Right cardiac atrium (tissue), 5 donors: ENCODE results near the gene SLC8A2. TPM values are rescaled to one million over a fixed set of nuclear protein-coding genes. Genes with fewer than 3 reads are reported as not detected.

Experiments used
- ATAC-seq, 2 donors: fragments of 200-7000 bp; cut with Tn5 transposase; one replicate each; pipeline versions ENCODE4 v1.8.0 to v1.9.1; 2020; ENCODE audit warnings: moderate library complexity in 2 of 2, mild to moderate bottlenecking in 1 of 2
- DNase-seq, 3 donors: peaks; one replicate each; pipeline ENCODE4 v3.0.0-alpha.2; 2020
- H3K27ac ChIP-seq: one replicate; pipeline ENCODE4 v1.5.1; 2013; ENCODE audit warnings: mild to moderate bottlenecking, low read length, control low read depth, moderate library complexity
- H3K27me3 ChIP-seq: one replicate; pipeline ENCODE4 v1.6.1; 2013; ENCODE audit not compliant: control insufficient read depth, insufficient read depth
- H3K4me1 ChIP-seq: one replicate; pipeline ENCODE4 v1.6.1; 2013; ENCODE audit warnings: low read length; ENCODE audit not compliant: control insufficient read depth, insufficient read depth
- H3K4me3 ChIP-seq: one replicate; pipeline ENCODE4 v1.5.1; 2013; ENCODE audit warnings: low read length, control low read depth
- H3K9me3 ChIP-seq: one replicate; pipeline ENCODE4 v1.6.1; 2013; ENCODE audit warnings: low read length; ENCODE audit not compliant: control insufficient read depth
- WGBS: extraction: QIAGEN DNeasy Blood & Tissue Kit; methylation state at CpG from one replicate; pipeline ENCODE4 v1.1.7; 2013; 5-methylcytosine and 5-hydroxymethylcytosine counted together
- intact Hi-C, 4 donors: fragments of 100-400 bp; cut with DNase I; formaldehyde crosslinking; loops; one replicate each; pipeline versions ENCODE4 v1.11.0 to v1.14.0; 2022 to 2023
- polyA plus RNA-seq: library from polyadenylated mRNA; stranded (reverse); fragments of 200-250 nt; gene quantifications from one replicate; pipeline ENCODE4 v1.2.3, GENCODE V29; 2013
- total RNA-seq, 4 donors: library from RNA; stranded (reverse); fragmentation: NEBNext Ultra II Directional; extraction: Animal tissue kit (Norgen Biotek cat#: 25700); gene quantifications; one replicate each; pipeline ENCODE4 v1.2.1, GENCODE V29; 2021
- donor health status: healthy with polysubstance abuse.
- donor health status: DM: no; HTN: yes; CAD: no.
- donor health status: DM: no; HTN: no; CAD: no.
- donor health status: DM: no; HTN: yes; CAD: no; lungs with severe emphysema.
- donor health status: DM: yes; HTN: yes; CAD: no.

SLC8A2 gene
- total and polyA plus RNA-seq, 5 donors, result 0.09 to 0.36 (median 0.26) TPM; not detected in 2

GRCh38 chr19:47471381-47471732 lies 336 bp downstream of the SLC8A2 start:
- Histone ChIP-seq H3K9me3 (no peaks in the 10 kb centered on the region), H3K27ac (no peak overlapping the region), H3K4me1 (no peaks in the 10 kb centered on the region), H3K4me3 (no peak overlapping the region), H3K27me3 (no peaks in the 10 kb centered on the region)
- peak in 1 of 2 donors; percentile 11 for ATAC-seq
- intact Hi-C loops, result no loop called here
- no peak for DNase-seq
- 3% methylated on average over 16 of the region's 16 CpGs for WGBS

- Histone ChIP-seq H3K27me3 (no peaks in the 10 kb centered on the region), H3K4me1 (no peaks in the 10 kb centered on the region), H3K27ac (no peak overlapping the region), H3K4me3 (no peak overlapping the region), H3K9me3 (no peaks in the 10 kb centered on the region)
- DNase-seq, result no peak
- intact Hi-C loops, result no loop called here
- WGBS, result 28% methylated on average over 13 of the region's 13 CpGs
- ATAC-seq, result no peak
These were observed 1.1 kb downstream of the SLC8A2 start for GRCh38 chr19:47470447-47471195.

DNA sequence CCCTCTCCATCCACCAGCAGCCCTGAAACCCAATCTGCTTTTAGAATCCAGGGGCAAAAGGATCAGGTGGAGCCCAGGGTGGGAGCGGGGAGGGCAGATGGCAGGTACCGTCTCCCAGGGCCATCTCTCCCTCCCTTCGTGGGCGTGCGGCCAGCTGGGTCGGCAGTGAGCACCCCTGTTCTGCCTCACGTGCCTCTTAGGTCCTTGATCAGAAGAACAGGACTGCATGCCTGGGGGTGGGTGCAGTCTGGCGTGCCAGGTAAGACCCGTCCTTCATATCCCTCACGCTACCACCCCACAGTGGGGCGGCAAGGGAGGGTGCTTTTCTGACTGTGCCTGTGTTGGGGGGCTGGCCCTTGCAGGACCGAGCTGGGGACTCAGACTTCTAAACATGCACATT lies 2.0 kb downstream of the SLC8A2 start:
- Histone ChIP-seq H3K9me3 (no peaks in the 10 kb centered on the region), H3K4me1 (no peaks in the 10 kb centered on the region), H3K27me3 (no peaks in the 10 kb centered on the region), H3K4me3 (no peak overlapping the region), H3K27ac (no peak overlapping the region)
- DNase-seq (no peak), ATAC-seq (no peak)
- intact Hi-C loops, result no loop called here
- 20% methylated on average over 12 of the region's 12 CpGs for WGBS

DNA sequence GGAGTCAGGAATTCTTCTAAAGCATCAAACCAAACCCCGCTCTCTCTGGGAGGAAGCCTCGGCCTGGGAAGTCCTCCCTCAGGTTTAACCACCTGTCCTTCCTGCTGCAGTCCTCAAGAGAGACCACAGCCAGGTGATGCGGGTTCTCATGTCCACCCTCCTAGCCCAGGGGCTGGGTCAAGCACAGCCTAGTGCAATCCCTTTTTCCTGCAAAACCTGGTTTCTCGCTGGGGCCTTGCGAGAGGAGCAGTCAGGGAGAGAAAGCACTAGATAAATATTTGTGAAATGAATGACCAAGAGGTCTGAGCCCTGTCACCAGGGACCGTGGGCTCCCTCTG lies 2.4 kb downstream of the SLC8A2 start:
- WGBS, result 19% methylated on average over 6 of the region's 6 CpGs
- DNase-seq, result no peak
- Histone ChIP-seq H3K4me3 (no peak overlapping the region), H3K27ac (no peak overlapping the region), H3K9me3 (no peaks in the 10 kb centered on the region), H3K27me3 (no peaks in the 10 kb centered on the region), H3K4me1 (no peaks in the 10 kb centered on the region)
- intact Hi-C loops, result no loop called here
- no peak for ATAC-seq

DNA sequence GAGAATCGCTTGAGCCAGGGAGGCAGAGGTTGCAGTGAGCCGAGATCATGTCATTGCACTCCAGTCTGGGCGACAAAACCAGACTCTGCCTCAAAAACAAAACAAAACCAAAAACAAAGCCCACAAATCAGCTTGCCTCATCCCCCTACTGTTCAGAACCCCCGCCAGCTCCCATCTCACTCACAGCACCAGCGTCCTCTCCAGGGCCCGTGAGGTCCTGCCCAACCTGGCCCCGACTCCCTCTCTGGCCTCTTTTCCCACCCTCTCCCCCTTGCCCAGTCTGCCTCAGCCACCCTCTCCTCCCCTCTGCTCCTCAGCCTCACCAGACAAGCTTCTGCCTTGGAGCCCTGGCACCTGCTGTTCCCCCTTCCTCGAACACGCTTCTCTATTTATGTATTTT lies 3.8 kb downstream of the SLC8A2 start:
- intact Hi-C loops, result no loop called here
- Histone ChIP-seq H3K4me1 (no peaks in the 10 kb centered on the region), H3K4me3 (no peak overlapping the region), H3K27ac (no peak overlapping the region), H3K9me3 (no peaks in the 10 kb centered on the region), H3K27me3 (no peaks in the 10 kb centered on the region)
- DNase-seq (no peak), ATAC-seq (no peak)
- WGBS, result 46% methylated on average over 9 of the region's 9 CpGs

- Histone ChIP-seq H3K4me3 (no peak overlapping the region), H3K27me3 (no peaks in the 10 kb centered on the region), H3K4me1 (no peaks in the 10 kb centered on the region), H3K27ac (no peak overlapping the region), H3K9me3 (no peaks in the 10 kb centered on the region)
- WGBS, result 81% methylated on average over 27 of the region's 27 CpGs
- DNase-seq, result no peak
- intact Hi-C loops, result no loop called here
- no peak for ATAC-seq
These were observed 5.7 kb downstream of the SLC8A2 start for GRCh38 chr19:47465957-47466356.

GRCh38 chr19:47464675-47465419 lies 6.8 kb downstream of the SLC8A2 start:
- H3K4me1 ChIP-seq, result no peaks in the 10 kb centered on the region
- intact Hi-C loops, result no loop called here
- no peak overlapping the region for H3K4me3 ChIP-seq
- H3K27me3 ChIP-seq, result no peaks in the 10 kb centered on the region
- DNase-seq, result no peak
- H3K27ac ChIP-seq, result no peak overlapping the region
- WGBS, result 64% methylated on average over 10 of the region's 10 CpGs
- no peaks in the 10 kb centered on the region for H3K9me3 ChIP-seq
- ATAC-seq, result no peak

GRCh38 chr19:47461876-47462275 lies 9.8 kb downstream of the SLC8A2 start:
- intact Hi-C loops, result no loop called here
- no peak overlapping the region for H3K27ac ChIP-seq
- H3K4me1 ChIP-seq, result no peaks in the 10 kb centered on the region
- no peaks in the 10 kb centered on the region for H3K27me3 ChIP-seq
- ATAC-seq, result no peak
- DNase-seq, result no peak
- WGBS, result 73% methylated on average over 5 of the region's 5 CpGs
- H3K4me3 ChIP-seq, result no peak overlapping the region
- no peaks in the 10 kb centered on the region for H3K9me3 ChIP-seq

GRCh38 chr19:47459477-47459876 lies 12.2 kb downstream of the SLC8A2 start:
- intact Hi-C loops, result no loop called here
- Histone ChIP-seq H3K4me3 (no peak overlapping the region), H3K9me3 (no peaks in the 10 kb centered on the region), H3K27me3 (no peaks in the 10 kb centered on the region), H3K4me1 (no peaks in the 10 kb centered on the region), H3K27ac (no peak overlapping the region)
- 89% methylated on average over 14 of the region's 14 CpGs for WGBS
- no peak for DNase-seq
- ATAC-seq, result no peak

- Histone ChIP-seq H3K4me1 (no peaks in the 10 kb centered on the region), H3K27ac (no peak overlapping the region), H3K27me3 (no peaks in the 10 kb centered on the region), H3K4me3 (no peak overlapping the region), H3K9me3 (no peaks in the 10 kb centered on the region)
- DNase-seq, result no peak
- intact Hi-C loops, result no loop called here
- whole genome bisulfite sequencing, result 30% methylated on average over 5 of the region's 5 CpGs
- no peak for ATAC-seq
These were observed 13.0 kb downstream of the SLC8A2 start for GRCh38 chr19:47458672-47459071.

DNA sequence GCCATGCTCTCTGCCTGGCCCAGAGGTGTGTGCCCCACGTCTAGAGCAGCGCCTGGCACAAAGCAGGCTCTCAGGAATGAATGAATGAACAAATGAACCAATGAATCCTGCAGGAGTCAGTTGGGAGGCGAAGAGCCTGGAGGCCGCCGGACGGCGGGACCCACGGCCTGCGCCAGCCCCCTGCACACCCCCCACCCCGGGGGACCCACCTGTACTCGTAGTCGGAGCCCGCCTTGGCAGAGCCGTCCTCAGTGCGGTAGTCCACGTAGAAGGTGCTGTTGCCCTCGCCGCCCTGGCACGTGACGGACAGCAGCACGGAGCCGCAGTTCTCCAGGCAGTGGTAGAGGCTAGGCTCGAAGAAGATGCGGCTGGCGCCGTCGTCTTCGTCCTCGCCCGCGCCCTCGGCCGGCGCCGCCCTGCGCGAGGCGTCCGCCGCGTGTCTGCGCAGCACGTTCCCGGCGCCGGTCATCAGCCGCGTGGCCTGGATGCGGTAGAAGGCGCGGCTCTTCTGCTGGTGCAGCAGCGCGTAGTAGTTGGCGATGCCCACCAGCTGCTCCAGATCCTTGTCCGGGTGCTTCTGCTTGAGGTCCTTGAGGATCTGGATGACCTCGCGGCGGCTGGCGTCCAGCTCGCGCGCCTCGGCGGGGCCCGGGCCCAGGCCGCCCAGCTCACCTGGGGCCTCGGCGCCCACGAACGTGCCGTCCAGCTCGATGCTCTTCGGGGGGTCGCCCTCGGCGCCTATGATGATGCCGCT lies 14.8 kb downstream of the SLC8A2 start:
- intact Hi-C loops, result no loop called here
- Histone ChIP-seq H3K9me3 (no peaks in the 10 kb centered on the region), H3K4me1 (no peaks in the 10 kb centered on the region), H3K4me3 (no peak overlapping the region), H3K27me3 (no peaks in the 10 kb centered on the region), H3K27ac (no peak overlapping the region)
- peak in 1 of 2 donors; percentile 41 for ATAC-seq
- DNase-seq, result no peak
- WGBS, result 23% methylated on average over 77 of the region's 77 CpGs
